ENCODE results near the gene MALT1.
"Not testable (repeated sequence)": the region's sequence is repeated elsewhere in the genome, so short reads cannot be mapped to it uniquely, and the experiment has no call there.

Gene MALT1

GRCh38 chr18:58748899-58749595 is 77.8 kb downstream of the MALT1 start:
- no peak overlapping the region for H3K27ac ChIP-seq
- no peak overlapping the region for H3K9ac ChIP-seq
- H3K36me3 ChIP-seq = peaks cover 63 to 87% (median 71%) of the 10 kb centered on the region in 11 experiments
- H4K20me1 ChIP-seq = no peaks in the 10 kb centered on the region
- H3K4me2 ChIP-seq = no peak overlapping the region
- TF ChIP-seq Cebpa-rat (IDR thresholded peaks at IDR 0.05) = no peak
- no peak overlapping the region for H3K4me3 ChIP-seq
- peaks cover 2 to 4% (median 3%) of the 10 kb centered on the region in 10 experiments; a peak in 14 of 20 replicates for H3K4me1 ChIP-seq
- no peaks in the 10 kb centered on the region for H3K27me3 ChIP-seq
- H3K9me3 ChIP-seq (replicated peaks in 1 of 11) = peaks cover 24 to 38% (median 32%) of the 10 kb centered on the region in 11 experiments

GRCh38 chr18:58753976-58754375 is 82.7 kb downstream of the MALT1 start:
- no peak overlapping the region for H3K27ac ChIP-seq
- H3K4me1 ChIP-seq = peaks cover 9 to 18% (median 12%) of the 10 kb centered on the region in 10 experiments; a peak in 19 of 20 replicates

GRCh38 chr18:58754544-58755068 is 83.3 kb downstream of the MALT1 start:
- H4K20me1 ChIP-seq = peaks cover 0 to 5% (median 0%) of the 10 kb centered on the region in 11 experiments; a peak in 1 of 22 replicates
- no peak overlapping the region for H3K4me3 ChIP-seq
- H3K27me3 ChIP-seq = no peaks in the 10 kb centered on the region
- TF ChIP-seq Cebpa-rat (IDR thresholded peaks at IDR 0.05) = no peak
- H3K4me2 ChIP-seq = peak overlapping the region; percentile 0 to 66 (median 37); a peak in 17 of 22 replicates
- H3K27ac ChIP-seq = peak overlapping the region in 1 of 11 experiments; percentile 21; a peak in 1 of 22 replicates
- H3K36me3 ChIP-seq = peaks cover 12 to 31% (median 18%) of the 10 kb centered on the region in 11 experiments; a peak in 21 of 22 replicates
- H3K4me1 ChIP-seq = peaks cover 9 to 18% (median 12%) of the 10 kb centered on the region in 10 experiments; a peak in 19 of 20 replicates
- H3K9me3 ChIP-seq (replicated peaks in 1 of 11) = peaks cover 0 to 2% (median 0%) of the 10 kb centered on the region in 11 experiments; a peak in 3 of 22 replicates
- peak overlapping the region in 1 of 11 experiments; percentile 5; a peak in 1 of 22 replicates for H3K9ac ChIP-seq

More at GRCh38 chr18:58753976-58754375, 82.7 kb downstream of the MALT1 start:
- Histone ChIP-seq H3K9ac (peak overlapping the region in 1 of 11 experiments; percentile 5; a peak in 1 of 22 replicates), H3K9me3 (replicated peaks in 1 of 11) (peaks cover 3 to 8% (median 5%) of the 10 kb centered on the region in 11 experiments; a peak in 20 of 22 replicates), H3K36me3 (peaks cover 18 to 37% (median 24%) of the 10 kb centered on the region in 11 experiments), H3K4me3 (no peak overlapping the region), H3K4me2 (peak overlapping the region in 7 of 11 experiments; percentile 9 to 66 (median 31); a peak in 6 of 22 replicates), H4K20me1 (peaks cover 0 to 5% (median 0%) of the 10 kb centered on the region in 11 experiments; a peak in 1 of 22 replicates), H3K27me3 (no peaks in the 10 kb centered on the region)
- TF ChIP-seq Cebpa-rat (IDR thresholded peaks at IDR 0.05) = no peak

GRCh38 chr18:58755304-58756010 is 84.2 kb downstream of the MALT1 start:
- peaks cover 9 to 18% (median 14%) of the 10 kb centered on the region in 10 experiments for H3K4me1 ChIP-seq
- H3K27ac ChIP-seq = no peak overlapping the region
- no peaks in the 10 kb centered on the region for H3K9me3 ChIP-seq (replicated peaks in 1 of 11)
- no peak overlapping the region for H3K4me3 ChIP-seq
- H3K4me2 ChIP-seq = peak overlapping the region in 2 of 11 experiments; percentile 48 to 66; a peak in 3 of 22 replicates
- H3K27me3 ChIP-seq = no peaks in the 10 kb centered on the region
- no peak for TF ChIP-seq Cebpa-rat (IDR thresholded peaks at IDR 0.05)
- H4K20me1 ChIP-seq = peaks cover 0 to 8% (median 0%) of the 10 kb centered on the region in 11 experiments; a peak in 1 of 22 replicates
- peaks cover 3 to 23% (median 9%) of the 10 kb centered on the region in 11 experiments; a peak in 21 of 22 replicates for H3K36me3 ChIP-seq
- no peak overlapping the region for H3K9ac ChIP-seq

GRCh38 chr18:58756148-58756547 is 84.9 kb downstream of the MALT1 start:
- Histone ChIP-seq H3K9me3 (replicated peaks in 1 of 11) (no peaks in the 10 kb centered on the region), H3K27ac (no peak overlapping the region), H3K27me3 (no peaks in the 10 kb centered on the region), H4K20me1 (peaks cover 0 to 13% (median 0%) of the 10 kb centered on the region in 11 experiments; a peak in 2 of 22 replicates), H3K9ac (no peak overlapping the region), H3K4me3 (no peak overlapping the region), H3K4me1 (peaks cover 13 to 23% (median 20%) of the 10 kb centered on the region in 10 experiments), H3K4me2 (no peak overlapping the region), H3K36me3 (peaks cover 0 to 16% (median 2%) of the 10 kb centered on the region in 11 experiments; a peak in 12 of 22 replicates)
- TF ChIP-seq Cebpa-rat (IDR thresholded peaks at IDR 0.05) = no peak

- Histone ChIP-seq H3K9me3 (replicated peaks in 1 of 11) (no peaks in the 10 kb centered on the region), H3K27me3 (no peaks in the 10 kb centered on the region), H3K4me2 (no peak overlapping the region), H3K4me3 (no peak overlapping the region), H3K27ac (no peak overlapping the region), H3K9ac (no peak overlapping the region), H3K4me1 (peaks cover 19 to 28% (median 26%) of the 10 kb centered on the region in 10 experiments), H3K36me3 (peaks cover 0 to 10% (median 0%) of the 10 kb centered on the region in 11 experiments; a peak in 4 of 22 replicates), H4K20me1 (peaks cover 0 to 13% (median 0%) of the 10 kb centered on the region in 11 experiments; a peak in 2 of 22 replicates)
- TF ChIP-seq Cebpa-rat (IDR thresholded peaks at IDR 0.05) = no peak
These were observed 85.5 kb downstream of the MALT1 start for GRCh38 chr18:58756596-58757240.

GRCh38 chr18:58757351-58757750 is 86.1 kb downstream of the MALT1 start:
- not testable (repeated sequence) for H3K27me3 ChIP-seq; H3K9me3 ChIP-seq (replicated peaks in 1 of 11); H3K9ac ChIP-seq; H3K27ac ChIP-seq; H3K4me2 ChIP-seq; H3K36me3 ChIP-seq; H3K4me3 ChIP-seq
- Histone ChIP-seq H4K20me1 (peaks cover 0 to 13% (median 0%) of the 10 kb centered on the region in 11 experiments; a peak in 2 of 22 replicates), H3K4me1 (peaks cover 26 to 34% (median 32%) of the 10 kb centered on the region in 10 experiments)

GRCh38 chr18:58758046-58758445 is 86.8 kb downstream of the MALT1 start:
- no peak overlapping the region for H3K4me2 ChIP-seq
- H4K20me1 ChIP-seq = peaks cover 0 to 13% (median 0%) of the 10 kb centered on the region in 11 experiments; a peak in 2 of 22 replicates
- no peak overlapping the region for H3K9ac ChIP-seq
- no peak overlapping the region for H3K27ac ChIP-seq
- H3K4me3 ChIP-seq = no peak overlapping the region
- H3K36me3 ChIP-seq = no peaks in the 10 kb centered on the region
- H3K9me3 ChIP-seq (replicated peaks in 1 of 11) = no peaks in the 10 kb centered on the region
- no peaks in the 10 kb centered on the region for H3K27me3 ChIP-seq
- no peak for TF ChIP-seq Cebpa-rat (IDR thresholded peaks at IDR 0.05)
- peaks cover 32 to 41% (median 35%) of the 10 kb centered on the region in 10 experiments for H3K4me1 ChIP-seq
